Stimulated activated naive CD4-positive, alpha-beta T cell (primary cell): ENCODE results near the gene RIMS3.

Source experiments
- DNase-seq, 6 experiments: peaks; one replicate each; lab custom pipeline; 2025; lab: John Stamatoyannopoulos, UW

RIMS3 gene

GRCh38 chr1:40630488-40631223 is 34.8 kb downstream of the RIMS3 start:
- DNase-seq: no peak

GRCh38 chr1:40629546-40629945 is 35.9 kb downstream of the RIMS3 start:
- peak in 1 of 6 experiments; percentile 4 for DNase-seq

DNA sequence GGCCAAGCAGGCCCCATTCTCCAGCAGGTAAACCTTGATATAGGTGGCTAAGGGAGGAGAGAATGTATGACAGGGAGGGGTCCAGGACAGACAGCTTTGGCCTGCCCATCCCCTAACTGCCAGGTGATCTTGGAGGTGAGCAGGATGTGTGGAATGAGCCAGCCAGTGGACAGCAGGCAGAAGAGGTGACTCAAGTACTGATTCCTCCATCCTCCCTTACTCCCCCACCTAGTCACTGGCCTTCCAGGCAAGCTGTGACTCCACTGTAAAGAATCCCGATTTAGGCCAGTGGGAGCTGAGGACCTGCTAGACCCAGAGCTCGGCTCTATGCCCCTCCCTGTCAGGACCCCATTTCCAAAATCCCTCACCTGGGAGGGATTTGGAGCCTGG is 36.6 kb downstream of the RIMS3 start:
- DNase-seq: no peak

DNA sequence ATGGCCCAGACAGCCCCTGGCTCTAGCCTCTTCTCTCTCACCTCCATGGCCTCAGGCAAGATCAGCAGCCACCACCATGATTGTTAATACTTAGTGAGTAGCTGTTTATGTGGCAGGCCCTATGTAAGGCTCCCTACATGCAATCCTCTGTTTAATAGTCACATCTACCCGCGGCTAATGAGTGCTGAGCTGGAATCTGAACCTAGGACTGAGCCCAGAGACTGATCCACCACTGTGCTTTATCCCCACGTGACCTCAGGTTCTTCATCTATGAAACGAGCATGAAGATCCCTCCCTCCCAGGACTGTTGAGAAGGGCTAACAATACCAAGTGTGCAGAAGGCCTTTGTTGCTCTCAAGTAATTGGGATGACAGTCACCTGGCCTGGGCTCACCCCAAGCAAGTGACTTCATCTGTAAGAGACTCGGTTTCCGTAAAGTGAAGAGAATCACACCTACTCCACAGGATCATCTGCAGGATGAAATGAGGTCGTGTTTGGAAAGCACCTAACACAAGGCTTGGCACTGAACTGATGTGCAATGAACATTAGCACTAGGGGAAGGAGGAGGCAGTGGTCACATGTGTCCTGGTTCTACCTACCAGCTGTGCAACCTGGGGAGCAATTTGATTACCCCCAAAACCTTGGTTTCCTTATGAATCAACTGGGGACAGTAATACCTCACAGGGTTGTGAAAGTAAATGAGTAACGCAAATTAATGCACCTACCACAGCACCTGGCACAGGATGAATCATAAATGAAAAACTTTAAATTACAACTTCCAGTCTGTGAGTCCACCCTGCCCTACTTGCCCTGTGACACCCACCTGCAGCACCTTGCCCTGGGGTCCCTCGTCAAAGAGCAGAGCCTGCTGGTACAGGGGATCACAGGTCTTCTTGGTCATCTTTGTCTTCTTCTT is 37.2 kb downstream of the RIMS3 start:
- no peak for DNase-seq

DNA sequence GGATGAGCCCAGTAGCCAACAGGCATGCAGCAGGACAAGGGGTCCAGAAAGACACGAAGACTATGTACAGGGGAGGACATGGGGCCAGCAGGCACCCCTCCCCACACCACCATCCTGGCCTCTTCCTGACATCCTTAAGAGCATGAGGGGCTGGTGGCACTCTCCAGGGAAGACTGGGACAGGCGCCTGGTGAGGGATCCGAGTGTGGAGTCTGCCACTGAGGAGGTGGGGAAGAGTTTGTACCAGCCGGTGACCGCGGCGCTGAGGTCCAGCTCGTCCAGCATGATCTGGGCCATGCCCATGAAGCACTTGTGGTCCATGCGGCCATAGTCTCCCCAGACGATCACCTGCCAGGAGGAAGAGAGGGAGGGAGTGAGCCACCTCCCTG is 39.1 kb downstream of the RIMS3 start:
- no peak for DNase-seq

DNA sequence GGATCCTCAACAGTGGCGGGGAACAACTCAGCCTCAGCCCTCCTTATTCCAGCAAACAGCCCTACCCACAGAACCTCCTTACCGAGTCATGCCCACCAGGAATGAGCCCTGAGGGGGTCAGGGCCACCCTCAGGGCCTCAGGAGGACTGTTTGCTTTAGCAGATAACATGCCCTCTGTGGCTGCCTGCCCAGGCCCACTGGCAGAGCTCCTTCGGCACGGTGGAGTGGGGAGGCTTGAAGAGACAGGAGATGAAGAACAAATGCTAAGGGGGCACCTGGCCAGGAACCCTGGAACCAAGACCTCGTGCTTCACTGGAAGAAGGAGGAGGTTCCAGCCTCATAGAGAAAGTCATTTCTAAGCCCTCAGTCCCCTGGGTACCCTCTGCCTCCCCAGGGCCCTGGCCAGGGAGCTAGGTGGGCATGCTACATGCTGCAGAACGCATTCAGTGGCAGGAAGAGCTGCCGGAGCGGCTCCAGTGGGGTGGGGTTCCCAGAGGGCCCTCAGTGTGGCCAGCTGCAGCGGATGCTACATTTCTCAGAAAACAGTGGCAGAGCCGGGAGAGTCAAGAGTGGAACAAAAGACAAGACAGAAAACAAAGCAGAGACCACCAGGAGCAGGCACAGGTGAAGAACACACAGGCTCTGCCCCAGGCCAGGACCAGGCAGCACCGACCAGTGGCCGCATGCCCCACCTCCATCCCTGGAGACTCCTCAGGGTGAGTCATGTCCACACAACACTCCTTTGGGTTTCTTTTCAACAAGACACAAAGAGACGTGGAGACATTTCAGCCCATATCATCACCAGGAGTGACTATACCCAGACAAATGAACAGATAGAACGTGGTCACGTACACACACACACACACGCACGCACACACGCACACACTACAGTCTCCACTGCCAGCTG is 39.8 kb downstream of the RIMS3 start:
- no peak for DNase-seq

DNA sequence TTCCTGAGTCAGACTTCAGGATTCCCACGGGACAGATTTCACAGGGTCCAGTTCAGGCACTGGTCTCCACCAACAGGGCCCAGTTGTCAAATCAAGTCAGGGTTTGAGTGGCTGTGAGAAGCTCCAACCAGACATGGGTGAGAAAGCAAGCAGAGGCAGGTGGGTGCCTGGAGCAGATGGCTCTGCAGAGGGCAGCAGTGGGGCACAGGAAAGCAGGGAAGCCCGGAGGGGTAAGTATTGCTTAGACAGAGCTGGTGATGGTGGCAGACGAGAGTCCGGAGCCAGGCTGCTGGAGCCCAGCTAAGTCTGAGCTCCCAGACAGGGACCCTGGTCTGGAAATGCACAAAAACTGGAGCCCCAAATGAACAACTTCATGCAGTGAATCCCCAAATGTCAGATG is 40.4 kb downstream of the RIMS3 start:
- peak in 1 of 6 experiments; percentile 3 for DNase-seq

DNA sequence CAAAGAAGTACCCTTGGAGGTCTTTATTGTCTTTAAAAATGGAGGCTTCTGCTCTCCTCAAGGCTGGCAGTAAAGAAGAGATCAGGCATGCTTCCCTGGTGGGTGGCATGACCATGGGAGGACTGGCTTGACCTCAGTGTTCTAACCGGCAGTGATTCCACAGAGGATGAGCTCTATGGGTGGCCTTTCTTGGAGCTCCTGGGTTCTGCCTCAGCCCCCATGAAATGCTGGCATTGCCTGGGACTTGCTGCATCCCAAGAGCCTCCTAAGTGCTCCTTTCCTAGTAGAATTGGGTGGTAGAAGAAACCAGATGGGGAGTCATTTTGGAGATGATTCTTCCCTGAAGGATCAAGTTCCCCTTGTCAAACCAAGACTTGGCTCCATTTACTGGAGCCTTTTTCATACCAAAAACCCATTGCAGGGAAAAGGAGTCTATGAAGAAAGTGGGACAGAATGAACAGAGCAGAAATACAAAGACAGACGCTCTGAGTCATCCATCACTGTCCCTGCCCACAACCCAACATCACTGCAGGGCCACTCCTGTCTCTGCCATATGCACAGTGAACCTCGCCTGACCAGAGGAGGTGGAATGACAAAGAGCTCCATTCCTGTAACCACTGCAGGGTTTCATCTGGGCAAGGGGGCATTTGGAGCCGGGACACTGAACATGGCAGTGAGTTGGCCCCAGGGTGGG is 42.4 kb downstream of the RIMS3 start:
- DNase-seq: no peak

DNA sequence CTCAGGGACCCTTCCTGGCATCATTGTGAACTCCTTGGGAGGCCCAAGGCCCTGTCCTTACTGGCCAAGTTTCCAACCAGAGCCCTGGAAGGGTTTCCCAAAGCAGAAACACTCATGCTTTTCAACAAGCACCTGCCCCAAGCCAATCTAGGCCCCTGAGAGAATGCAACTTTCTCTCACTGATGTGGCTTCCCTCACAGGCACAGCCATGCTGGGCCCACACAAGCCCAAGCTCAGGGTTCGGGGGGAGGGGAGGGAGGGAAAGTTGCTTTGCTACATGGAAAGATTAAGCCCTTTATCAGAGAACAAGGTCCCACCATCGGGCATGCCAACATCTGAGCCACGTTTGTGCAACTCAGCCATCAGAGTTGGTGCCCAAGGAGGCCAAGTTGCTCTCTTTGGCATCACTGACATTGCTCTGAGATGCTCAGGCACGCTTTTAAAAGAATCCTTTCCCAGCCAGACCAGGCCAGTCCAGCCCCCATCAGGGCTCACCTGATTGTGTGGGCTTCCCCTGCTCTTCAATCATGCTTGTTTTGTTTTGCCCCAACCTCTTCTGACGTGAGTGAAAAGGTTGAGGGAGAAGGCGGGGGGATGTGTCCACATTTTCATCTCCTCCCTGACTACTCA is 43.5 kb downstream of the RIMS3 start:
- no peak for DNase-seq

GRCh38 chr1:40620586-40621210 is 44.8 kb downstream of the RIMS3 start:
- DNase-seq: no peak

DNA sequence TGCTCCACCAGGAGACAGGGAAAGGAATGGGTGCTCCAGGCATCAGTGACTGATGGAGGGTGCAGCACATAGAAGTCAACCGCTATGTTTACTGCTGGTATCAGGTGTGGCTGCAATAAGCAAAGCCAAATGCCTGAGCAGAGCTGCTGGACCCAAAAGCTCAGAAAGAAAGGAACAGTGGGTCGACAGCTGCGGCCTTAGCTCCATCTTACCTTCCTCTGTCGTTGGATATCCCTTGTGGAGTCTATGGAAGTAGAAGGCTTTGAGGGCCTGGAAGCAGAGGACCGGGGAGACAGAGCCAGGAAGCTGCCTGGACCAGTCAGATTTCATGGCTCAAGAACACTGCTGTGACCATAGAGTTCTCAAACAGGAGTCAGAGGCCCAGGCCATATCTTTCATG is 45.3 kb downstream of the RIMS3 start:
- no peak for DNase-seq

DNA sequence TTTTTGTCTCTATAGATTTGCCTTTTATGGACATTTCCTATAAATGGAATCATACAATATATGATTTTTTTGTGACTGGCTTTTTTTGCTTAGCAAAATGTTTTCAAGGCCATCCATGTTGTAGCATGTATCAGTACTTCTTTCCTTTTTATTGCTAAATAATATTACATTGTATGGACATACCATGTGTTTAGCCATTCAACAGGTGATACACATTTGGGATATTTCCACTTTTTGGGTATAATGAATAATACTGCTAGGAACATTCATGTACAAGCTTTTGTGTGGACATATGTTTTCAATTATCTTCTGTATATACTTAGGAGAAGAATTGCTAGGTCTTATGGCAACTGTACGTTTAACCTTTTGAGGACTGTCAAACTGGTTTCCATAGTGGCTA is 47.4 kb downstream of the RIMS3 start:
- no peak for DNase-seq

GRCh38 chr1:40612345-40612831 is 53.1 kb downstream of the RIMS3 start:
- DNase-seq: peak; percentile 27 to 76 (median 48)

DNA sequence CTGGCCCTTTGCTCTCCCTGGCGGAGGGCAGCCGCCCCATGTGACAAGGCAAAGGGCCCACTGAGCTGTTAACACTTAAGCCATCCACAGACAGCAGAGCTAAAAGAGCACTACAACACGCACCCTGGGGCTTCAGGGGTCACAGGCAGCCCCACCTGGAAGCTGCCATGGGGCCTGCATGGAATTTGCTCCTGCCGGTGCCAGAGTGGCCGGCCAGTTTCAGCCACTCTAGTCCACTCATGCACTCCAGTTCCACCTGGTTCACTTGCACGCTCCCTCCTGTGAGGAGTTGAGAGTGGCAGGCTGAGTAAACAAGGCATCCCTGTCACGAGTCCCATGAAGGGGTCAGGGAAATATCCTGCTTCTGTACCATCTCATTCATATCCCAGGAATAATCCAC is 55.3 kb downstream of the RIMS3 start:
- DNase-seq: no peak

- DNase-seq: no peak
Measured at GRCh38 chr1:40607921-40608320, 57.6 kb downstream of the RIMS3 start.

DNA sequence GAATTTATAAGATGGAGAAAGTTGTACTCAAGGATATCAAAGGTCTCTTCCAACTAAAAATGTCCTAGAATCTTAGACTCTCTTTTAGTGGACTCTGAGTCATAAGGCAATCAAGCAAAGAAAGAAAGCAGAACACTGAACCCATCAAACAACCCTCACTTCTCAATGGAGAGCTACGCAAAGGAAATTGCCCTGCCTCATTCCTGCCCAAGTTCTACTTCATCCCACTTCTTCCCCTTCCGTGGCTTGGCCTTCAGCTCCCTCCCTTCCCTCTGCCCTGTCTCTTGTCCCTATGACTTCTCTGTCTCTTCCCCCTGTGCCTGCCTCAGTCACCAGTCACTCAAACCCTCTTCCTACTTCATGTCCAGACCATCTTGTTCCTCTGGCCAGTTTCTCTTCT is 58.5 kb downstream of the RIMS3 start:
- DNase-seq: no peak

- no peak for DNase-seq
Measured at GRCh38 chr1:40606194-40606593, 59.3 kb downstream of the RIMS3 start.

DNA sequence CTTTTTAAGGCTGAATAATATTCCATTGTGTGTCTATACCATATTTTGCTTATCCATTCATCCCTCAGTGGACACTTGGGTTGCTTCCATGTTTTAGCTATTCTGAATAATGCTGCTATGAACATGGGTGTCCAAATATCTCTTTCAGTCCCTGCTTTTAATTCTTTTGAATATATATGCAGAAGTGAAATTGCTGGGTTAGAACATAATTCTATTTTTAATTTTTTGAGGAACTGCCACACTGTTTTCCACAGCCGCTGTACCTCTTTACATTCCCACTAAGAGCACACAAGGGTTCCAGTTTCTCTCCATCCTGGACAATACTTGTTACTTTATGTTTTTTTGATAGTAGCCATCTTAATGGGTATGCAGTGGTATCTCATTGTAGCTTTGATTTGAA is 65.6 kb downstream of the RIMS3 start:
- DNase-seq: no peak

DNA sequence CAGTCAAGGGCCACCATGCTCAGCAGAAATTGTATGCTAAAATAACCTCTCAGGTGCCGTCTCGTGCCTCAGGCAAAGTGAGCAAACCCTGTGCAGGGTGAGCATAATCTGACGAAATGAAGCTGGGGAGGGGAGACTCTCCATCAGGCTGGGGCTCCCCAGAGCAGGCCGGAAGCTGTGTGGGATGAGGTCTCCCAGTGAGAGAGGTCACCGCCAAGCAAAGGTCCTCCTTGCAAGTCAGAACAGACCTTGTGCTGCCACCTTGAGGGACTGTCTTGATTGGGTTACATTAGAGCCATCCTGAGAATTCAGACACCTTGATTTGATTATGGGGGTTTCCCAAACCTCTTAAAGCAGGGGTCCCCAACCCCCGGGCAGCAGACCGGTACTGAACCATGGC is 69.9 kb downstream of the RIMS3 start:
- no peak for DNase-seq

- DNase-seq: no peak
Measured at GRCh38 chr1:40594187-40594531, 71.3 kb downstream of the RIMS3 start.
